CD1c-positive myeloid dendritic cell (primary cell): Measurements from ENCODE around the gene COX7B.
"Not testable (repeated sequence)": the region's sequence is repeated elsewhere in the genome, so short reads cannot be mapped to it uniquely, and the experiment has no call there.

ENCODE experiments used
- DNase-seq: peaks from one replicate; pipeline ENCODE4 v3.0.0-alpha.2; 2016; ENCODE audit errors: extremely low spot score

Gene COX7B

GRCh38 chrX:77945031-77945430, 45.8 kb downstream of the COX7B start:
- not testable (repeated sequence) for DNase-seq

GRCh38 chrX:77945910-77946545, 46.8 kb downstream of the COX7B start:
- DNase-seq = peak; percentile 28

GRCh38 chrX:77946571-77946970, 47.3 kb downstream of the COX7B start:
- no peak for DNase-seq

- DNase-seq = no peak
Observed at GRCh38 chrX:77949840-77950239, 50.6 kb downstream of the COX7B start.

- DNase-seq = no peak
Observed at GRCh38 chrX:77952173-77952572, 52.9 kb downstream of the COX7B start.

- peak; percentile 1 for DNase-seq
Observed at GRCh38 chrX:77953302-77953701, 54.0 kb downstream of the COX7B start.

- DNase-seq = no peak
Observed at GRCh38 chrX:77953708-77954107, 54.4 kb downstream of the COX7B start.
